Peyer's patch (tissue), 4 donors: ENCODE data around the gene SUPT5H. TPM values are rescaled to one million over a fixed set of nuclear protein-coding genes. Genes with fewer than 3 reads are reported as not detected.

ENCODE experiments used
- DNase-seq, 3 donors: peaks; one replicate each; pipeline ENCODE4 v3.0.0-alpha.2; 2017 to 2019
- H3K27ac ChIP-seq, 4 donors: fragments of 200-600 bp; sonication (generic); one replicate each; pipeline ENCODE4 v1.5.1; 2016 to 2019
- H3K27me3 ChIP-seq, 2 donors: fragments of 200-600 bp; sonication (generic); one replicate each; pipeline ENCODE4 v1.5.1; 2019
- H3K36me3 ChIP-seq, 3 donors: fragments of 200-600 bp; sonication (generic); one replicate each; pipeline ENCODE4 v1.5.1; 2016 to 2019
- H3K4me1 ChIP-seq, 4 donors: fragments of 200-600 bp; sonication (generic); one replicate each; pipeline ENCODE4 v1.5.1; 2016 to 2019
- H3K4me3 ChIP-seq, 4 donors: fragments of 200-600 bp; sonication (generic); 1 replicate in 3 of 4; 2 replicates in 1 of 4; pipeline ENCODE4 v1.5.1; 2016 to 2019; ENCODE audit warnings: mild to moderate bottlenecking in 1 of 4
- H3K9me3 ChIP-seq, 4 donors: fragments of 200-600 bp; sonication (generic); one replicate each; pipeline ENCODE4 v1.5.1; 2016 to 2019; ENCODE audit warnings: mild to moderate bottlenecking in 1 of 4
- POLR2A ChIP-seq, 2 donors: fragments of 450-650 bp; IDR thresholded peaks; one replicate each; pipeline ENCODE4 v1.5.1; 2017; ENCODE audit warnings: antibody characterized with exemption in 2 of 2, mild to moderate bottlenecking in 2 of 2, moderate library complexity in 2 of 2
- total RNA-seq, 4 donors: library from RNA; depleted of rRNA; stranded (reverse); fragments of >200 nt; gene quantifications; one replicate each; pipeline ENCODE4 v1.1.0, GENCODE V29; 2016
- TF ChIP-seq, protein P1 (sequence below), 6 experiments: fragments of 450-650 bp in 4 of 6; fragments of 200-600 bp in 2 of 6; sonication (generic) in 1 of 6; IDR thresholded peaks; one replicate each; pipeline ENCODE4 v1.5.1; 2017 to 2019; ENCODE audit warnings: antibody characterized with exemption in 6 of 6, mild to moderate bottlenecking in 3 of 6, moderate library complexity in 1 of 6

Gene SUPT5H
- total RNA-seq, 4 donors from 2014 or later, result 98.4 to 173 (median 160) TPM

DNA sequence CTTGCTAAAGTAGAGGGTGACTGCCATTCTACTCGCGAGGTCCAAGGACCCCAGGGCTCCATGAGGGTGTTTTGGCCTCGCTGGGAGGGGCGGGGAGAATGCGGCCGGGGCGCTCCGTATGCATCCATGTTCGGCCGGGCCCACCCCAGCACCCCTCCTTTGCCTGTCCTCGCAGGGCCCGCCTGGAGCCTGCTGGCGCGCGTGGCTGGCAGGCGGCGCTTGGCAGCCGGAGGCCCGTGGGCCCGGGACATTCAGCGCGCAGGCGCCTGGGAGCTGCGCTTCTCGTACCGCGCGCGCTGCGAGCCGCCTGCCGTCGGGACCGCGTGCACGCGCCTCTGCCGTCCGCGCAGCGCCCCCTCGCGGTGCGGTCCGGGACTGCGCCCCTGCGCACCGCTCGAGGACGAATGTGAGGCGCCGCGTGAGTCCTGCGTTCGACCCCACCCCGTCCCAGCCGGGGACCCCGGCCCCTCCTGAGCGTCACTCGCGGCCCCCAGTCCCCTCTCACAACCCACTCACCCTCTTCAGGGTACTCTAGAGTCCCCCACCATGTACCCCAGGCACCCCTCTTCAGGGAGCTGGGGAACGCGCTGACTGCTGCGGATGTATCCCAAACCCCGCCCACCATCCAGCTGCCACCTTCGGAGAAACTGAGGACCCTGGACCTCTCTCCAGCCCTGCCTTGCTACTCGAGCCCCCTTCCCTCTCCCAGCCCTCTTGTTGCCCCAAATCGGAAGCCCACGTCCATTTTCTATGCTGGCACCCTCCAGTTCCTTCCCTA is 57.4 kb downstream of the SUPT5H start:
- Histone ChIP-seq H3K9me3 (no peaks in the 10 kb centered on the region), H3K27me3 (peaks cover 0 to 24% of the 10 kb centered on the region in 2 donors), H3K36me3 (no peaks in the 10 kb centered on the region), H3K4me3 (peak overlapping the region in 1 of 4 donors; percentile 9), H3K27ac (no peak overlapping the region), H3K4me1 (peaks cover 0 to 25% (median 16%) of the 10 kb centered on the region in 4 donors)
- DNase-seq, result peak; percentile 40 to 76 (median 71)
- TF ChIP-seq POLR2A (IDR thresholded peaks at IDR 0.05), result no peak
- TF ChIP-seq, protein P1, sequence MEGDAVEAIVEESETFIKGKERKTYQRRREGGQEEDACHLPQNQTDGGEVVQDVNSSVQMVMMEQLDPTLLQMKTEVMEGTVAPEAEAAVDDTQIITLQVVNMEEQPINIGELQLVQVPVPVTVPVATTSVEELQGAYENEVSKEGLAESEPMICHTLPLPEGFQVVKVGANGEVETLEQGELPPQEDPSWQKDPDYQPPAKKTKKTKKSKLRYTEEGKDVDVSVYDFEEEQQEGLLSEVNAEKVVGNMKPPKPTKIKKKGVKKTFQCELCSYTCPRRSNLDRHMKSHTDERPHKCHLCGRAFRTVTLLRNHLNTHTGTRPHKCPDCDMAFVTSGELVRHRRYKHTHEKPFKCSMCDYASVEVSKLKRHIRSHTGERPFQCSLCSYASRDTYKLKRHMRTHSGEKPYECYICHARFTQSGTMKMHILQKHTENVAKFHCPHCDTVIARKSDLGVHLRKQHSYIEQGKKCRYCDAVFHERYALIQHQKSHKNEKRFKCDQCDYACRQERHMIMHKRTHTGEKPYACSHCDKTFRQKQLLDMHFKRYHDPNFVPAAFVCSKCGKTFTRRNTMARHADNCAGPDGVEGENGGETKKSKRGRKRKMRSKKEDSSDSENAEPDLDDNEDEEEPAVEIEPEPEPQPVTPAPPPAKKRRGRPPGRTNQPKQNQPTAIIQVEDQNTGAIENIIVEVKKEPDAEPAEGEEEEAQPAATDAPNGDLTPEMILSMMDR (IDR thresholded peaks at IDR 0.05), result peak; percentile 77 to 94 (median 86)

DNA sequence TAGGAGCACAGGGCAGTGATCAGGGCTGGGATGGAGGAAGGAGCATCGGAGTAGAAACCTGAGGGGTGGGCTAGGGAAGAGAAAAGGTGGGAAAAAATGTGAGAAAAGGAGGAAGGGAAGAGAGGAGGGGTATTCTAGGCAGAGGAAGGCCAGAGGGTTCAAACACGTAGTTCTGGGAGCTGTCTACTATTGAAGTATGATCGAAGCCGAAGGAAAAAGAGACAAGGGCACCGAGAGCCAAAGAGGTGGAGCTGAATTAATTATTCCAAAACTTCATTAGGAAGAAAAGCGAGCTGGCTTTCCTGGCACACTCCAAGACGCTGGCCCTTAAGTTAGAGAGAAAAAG is 61.2 kb downstream of the SUPT5H start:
- TF ChIP-seq, protein P1 (IDR thresholded peaks at IDR 0.05), result no peak
- no peak for TF ChIP-seq POLR2A (IDR thresholded peaks at IDR 0.05)
- Histone ChIP-seq H3K9me3 (no peaks in the 10 kb centered on the region), H3K27ac (no peak overlapping the region), H3K27me3 (peaks cover 0 to 17% of the 10 kb centered on the region in 2 donors), H3K4me3 (peak overlapping the region in 3 of 4 donors; percentile 41 to 53 (median 50)), H3K4me1 (peaks cover 0 to 9% (median 3%) of the 10 kb centered on the region in 4 donors), H3K36me3 (no peaks in the 10 kb centered on the region)
- DNase-seq, result no peak

DNA sequence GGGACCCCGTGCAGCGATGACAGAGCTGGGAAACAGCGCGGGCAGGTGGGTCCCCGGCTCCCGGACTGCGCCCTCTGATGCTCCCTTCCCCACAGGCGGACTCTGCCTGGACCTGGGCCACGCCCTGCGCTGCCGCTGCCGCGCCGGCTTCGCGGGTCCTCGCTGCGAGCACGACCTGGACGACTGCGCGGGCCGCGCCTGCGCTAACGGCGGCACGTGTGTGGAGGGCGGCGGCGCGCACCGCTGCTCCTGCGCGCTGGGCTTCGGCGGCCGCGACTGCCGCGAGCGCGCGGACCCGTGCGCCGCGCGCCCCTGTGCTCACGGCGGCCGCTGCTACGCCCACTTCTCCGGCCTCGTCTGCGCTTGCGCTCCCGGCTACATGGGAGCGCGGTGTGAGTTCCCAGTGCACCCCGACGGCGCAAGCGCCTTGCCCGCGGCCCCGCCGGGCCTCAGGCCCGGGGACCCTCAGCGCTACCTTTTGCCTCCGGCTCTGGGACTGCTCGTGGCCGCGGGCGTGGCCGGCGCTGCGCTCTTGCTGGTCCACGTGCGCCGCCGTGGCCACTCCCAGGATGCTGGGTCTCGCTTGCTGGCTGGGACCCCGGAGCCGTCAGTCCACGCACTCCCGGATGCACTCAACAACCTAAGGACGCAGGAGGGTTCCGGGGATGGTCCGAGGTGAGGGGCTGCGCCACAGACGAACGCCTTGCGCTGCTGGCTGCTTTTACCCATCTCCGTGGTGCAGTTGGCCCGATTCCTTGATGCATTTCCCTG is 61.7 kb downstream of the SUPT5H start:
- DNase-seq, result peak in 1 of 3 donors; percentile 53
- H3K9me3 ChIP-seq, result no peaks in the 10 kb centered on the region
- peaks cover 0 to 9% (median 3%) of the 10 kb centered on the region in 4 donors for H3K4me1 ChIP-seq
- TF ChIP-seq, protein P1 (IDR thresholded peaks at IDR 0.05), result no peak
- no peak for TF ChIP-seq POLR2A (IDR thresholded peaks at IDR 0.05)
- H3K27me3 ChIP-seq, result peaks cover 0 to 17% of the 10 kb centered on the region in 2 donors
- no peaks in the 10 kb centered on the region for H3K36me3 ChIP-seq
- peak overlapping the region; percentile 32 to 53 (median 46) for H3K4me3 ChIP-seq
- no peak overlapping the region for H3K27ac ChIP-seq

DNA sequence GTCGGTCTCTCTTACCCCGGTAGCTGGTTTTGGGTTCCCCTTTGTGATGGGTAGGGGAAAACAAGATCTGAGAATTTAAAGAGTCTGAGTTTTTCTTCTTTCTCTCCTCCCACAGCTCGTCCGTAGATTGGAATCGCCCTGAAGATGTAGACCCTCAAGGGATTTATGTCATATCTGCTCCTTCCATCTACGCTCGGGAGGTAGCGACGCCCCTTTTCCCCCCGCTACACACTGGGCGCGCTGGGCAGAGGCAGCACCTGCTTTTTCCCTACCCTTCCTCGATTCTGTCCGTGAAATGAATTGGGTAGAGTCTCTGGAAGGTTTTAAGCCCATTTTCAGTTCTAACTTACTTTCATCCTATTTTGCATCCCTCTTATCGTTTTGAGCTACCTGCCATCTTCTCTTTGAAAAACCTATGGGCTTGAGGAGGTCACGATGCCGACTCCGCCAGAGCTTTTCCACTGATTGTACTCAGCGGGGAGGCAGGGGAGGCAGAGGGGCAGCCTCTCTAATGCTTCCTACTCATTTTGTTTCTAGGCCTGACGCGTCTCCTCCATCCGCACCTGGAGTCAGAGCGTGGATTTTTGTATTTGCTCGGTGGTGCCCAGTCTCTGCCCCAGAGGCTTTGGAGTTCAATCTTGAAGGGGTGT is 62.5 kb downstream of the SUPT5H start:
- TF ChIP-seq POLR2A (IDR thresholded peaks at IDR 0.05), result no peak
- TF ChIP-seq, protein P1 (IDR thresholded peaks at IDR 0.05), result no peak
- H3K9me3 ChIP-seq, result no peaks in the 10 kb centered on the region
- no peak overlapping the region for H3K27ac ChIP-seq
- H3K4me1 ChIP-seq, result peaks cover 0 to 9% (median 1%) of the 10 kb centered on the region in 4 donors
- peaks cover 0 to 17% of the 10 kb centered on the region in 2 donors for H3K27me3 ChIP-seq
- DNase-seq, result no peak
- peak overlapping the region in 3 of 4 donors; percentile 32 to 53 (median 41) for H3K4me3 ChIP-seq
- H3K36me3 ChIP-seq, result no peaks in the 10 kb centered on the region

DNA sequence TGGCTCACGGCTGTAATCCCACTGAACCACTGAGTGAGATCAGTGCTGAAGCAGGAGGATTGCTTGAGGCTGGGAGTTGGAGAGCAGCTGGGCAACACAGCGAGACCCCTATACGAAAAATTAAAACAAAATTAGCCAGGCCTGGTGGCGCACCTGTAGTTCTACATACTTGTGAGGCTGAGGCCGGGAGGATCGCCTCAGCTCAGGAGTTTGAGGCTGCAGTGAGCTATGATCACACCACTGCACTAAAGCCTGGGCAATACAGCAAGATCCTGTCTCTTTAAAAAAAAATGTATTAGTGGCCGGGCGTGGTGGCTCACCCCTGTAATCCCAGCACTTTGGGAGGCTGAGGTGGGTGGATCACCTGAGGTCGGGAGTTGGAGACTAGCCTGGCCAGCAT is 63.2 kb downstream of the SUPT5H start:
- Histone ChIP-seq H3K27ac (no peak overlapping the region), H3K9me3 (no peaks in the 10 kb centered on the region), H3K4me1 (peaks cover 0 to 9% (median 0%) of the 10 kb centered on the region in 4 donors), H3K36me3 (no peaks in the 10 kb centered on the region), H3K4me3 (no peak overlapping the region), H3K27me3 (peaks cover 0 to 17% of the 10 kb centered on the region in 2 donors)
- no peak for TF ChIP-seq POLR2A (IDR thresholded peaks at IDR 0.05)
- TF ChIP-seq, protein P1 (IDR thresholded peaks at IDR 0.05), result no peak
- DNase-seq, result no peak
